Gastrocnemius medialis (tissue), 4 donors: Measurements from ENCODE around the gene CST9L.

Experiments
- POLR2A ChIP-seq, 2 donors: fragments of 450-650 bp; IDR thresholded peaks; one replicate each; pipeline ENCODE4 v1.6.1; 2017; ENCODE audit warnings: antibody characterized with exemption in 2 of 2, mild to moderate bottlenecking in 2 of 2, moderate library complexity in 2 of 2
- TF ChIP-seq, protein P1 (sequence below), 5 experiments: fragments of 450-650 bp in 3 of 5; fragments of 200-600 bp in 2 of 5; sonication (generic) in 2 of 5; IDR thresholded peaks in 4 of 5; conservative IDR thresholded peaks in 1 of 5; 1 replicate in 4 of 5; 2 replicates in 1 of 5; pipeline ENCODE4 v1.5.1; 2016 to 2019; ENCODE audit warnings: antibody characterized with exemption in 5 of 5, mild to moderate bottlenecking in 3 of 5, moderate library complexity in 3 of 5

- TF ChIP-seq, protein P1, sequence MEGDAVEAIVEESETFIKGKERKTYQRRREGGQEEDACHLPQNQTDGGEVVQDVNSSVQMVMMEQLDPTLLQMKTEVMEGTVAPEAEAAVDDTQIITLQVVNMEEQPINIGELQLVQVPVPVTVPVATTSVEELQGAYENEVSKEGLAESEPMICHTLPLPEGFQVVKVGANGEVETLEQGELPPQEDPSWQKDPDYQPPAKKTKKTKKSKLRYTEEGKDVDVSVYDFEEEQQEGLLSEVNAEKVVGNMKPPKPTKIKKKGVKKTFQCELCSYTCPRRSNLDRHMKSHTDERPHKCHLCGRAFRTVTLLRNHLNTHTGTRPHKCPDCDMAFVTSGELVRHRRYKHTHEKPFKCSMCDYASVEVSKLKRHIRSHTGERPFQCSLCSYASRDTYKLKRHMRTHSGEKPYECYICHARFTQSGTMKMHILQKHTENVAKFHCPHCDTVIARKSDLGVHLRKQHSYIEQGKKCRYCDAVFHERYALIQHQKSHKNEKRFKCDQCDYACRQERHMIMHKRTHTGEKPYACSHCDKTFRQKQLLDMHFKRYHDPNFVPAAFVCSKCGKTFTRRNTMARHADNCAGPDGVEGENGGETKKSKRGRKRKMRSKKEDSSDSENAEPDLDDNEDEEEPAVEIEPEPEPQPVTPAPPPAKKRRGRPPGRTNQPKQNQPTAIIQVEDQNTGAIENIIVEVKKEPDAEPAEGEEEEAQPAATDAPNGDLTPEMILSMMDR (IDR thresholded peaks at IDR 0.05 in 4 of 5, conservative IDR thresholded peaks at IDR 0.05 in 1 of 5): no peak
- no peak for TF ChIP-seq POLR2A (IDR thresholded peaks at IDR 0.05)
These were observed 48.1 kb downstream of the CST9L start for GRCh38 chr20:23520185-23520584.
